PFSK-1 (cell line): Measurements from ENCODE around the gene FER.

Experiments
- FOXP2 ChIP-seq: optimal IDR thresholded peaks from 2 replicates; pipeline ENCODE3; 2011; ENCODE audit warnings: borderline replicate concordance, control low read depth, inconsistent platforms; ENCODE audit not compliant: insufficient read depth; ENCODE audit errors: extremely low read length, extremely low read depth
- POLR2AphosphoS5 ChIP-seq: IDR thresholded peaks from 2 replicates; pipeline ENCODE4 v1.6.1; 2012; ENCODE audit warnings: low read depth, mild to moderate bottlenecking, control low read depth, low read length, moderate library complexity
- SIN3A ChIP-seq: IDR thresholded peaks from 2 replicates; pipeline ENCODE4 v1.6.1; 2012; ENCODE audit warnings: mild to moderate bottlenecking, low read length, moderate library complexity, borderline replicate concordance; ENCODE audit not compliant: insufficient read depth
- TAF1 ChIP-seq: IDR thresholded peaks from 2 replicates; pipeline ENCODE4 v1.6.1; 2012; ENCODE audit warnings: low read length, control low read depth, borderline replicate concordance; ENCODE audit not compliant: insufficient read depth
- TF ChIP-seq, protein P1 (sequence below), 2 experiments: IDR thresholded peaks; 2 replicates each; pipeline versions ENCODE4 v1.6.1 to v1.8.0; 2011 to 2012; ENCODE audit warnings: low read depth in 2 of 2, low read length in 2 of 2, control low read depth in 1 of 2, inconsistent platforms in 1 of 2, mild to moderate bottlenecking in 1 of 2, moderate library complexity in 1 of 2; ENCODE audit not compliant: insufficient read depth in 1 of 2

DNA sequence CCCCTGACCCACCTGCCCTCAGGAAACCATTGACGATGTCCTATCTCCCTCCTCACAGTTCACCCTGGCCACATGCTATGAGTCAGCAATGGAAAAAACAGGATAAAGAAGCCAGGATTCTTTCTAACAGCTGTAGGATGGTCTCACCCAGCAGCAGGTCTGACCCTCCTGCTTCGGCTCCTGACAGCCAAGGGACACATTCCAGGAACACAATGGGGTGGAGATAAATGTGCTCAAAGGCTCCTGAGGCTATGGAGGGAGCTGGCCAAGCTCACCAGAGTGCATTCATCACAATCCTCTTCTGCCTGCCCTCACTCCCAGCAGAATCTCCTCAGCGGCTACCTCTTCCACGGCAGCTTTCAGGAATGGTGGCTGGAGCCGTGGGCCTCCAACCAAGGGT, 491.8 kb downstream of the FER start:
- no peak for TF ChIP-seq POLR2AphosphoS5
- TF ChIP-seq SIN3A = no peak
- TF ChIP-seq, protein P1, sequence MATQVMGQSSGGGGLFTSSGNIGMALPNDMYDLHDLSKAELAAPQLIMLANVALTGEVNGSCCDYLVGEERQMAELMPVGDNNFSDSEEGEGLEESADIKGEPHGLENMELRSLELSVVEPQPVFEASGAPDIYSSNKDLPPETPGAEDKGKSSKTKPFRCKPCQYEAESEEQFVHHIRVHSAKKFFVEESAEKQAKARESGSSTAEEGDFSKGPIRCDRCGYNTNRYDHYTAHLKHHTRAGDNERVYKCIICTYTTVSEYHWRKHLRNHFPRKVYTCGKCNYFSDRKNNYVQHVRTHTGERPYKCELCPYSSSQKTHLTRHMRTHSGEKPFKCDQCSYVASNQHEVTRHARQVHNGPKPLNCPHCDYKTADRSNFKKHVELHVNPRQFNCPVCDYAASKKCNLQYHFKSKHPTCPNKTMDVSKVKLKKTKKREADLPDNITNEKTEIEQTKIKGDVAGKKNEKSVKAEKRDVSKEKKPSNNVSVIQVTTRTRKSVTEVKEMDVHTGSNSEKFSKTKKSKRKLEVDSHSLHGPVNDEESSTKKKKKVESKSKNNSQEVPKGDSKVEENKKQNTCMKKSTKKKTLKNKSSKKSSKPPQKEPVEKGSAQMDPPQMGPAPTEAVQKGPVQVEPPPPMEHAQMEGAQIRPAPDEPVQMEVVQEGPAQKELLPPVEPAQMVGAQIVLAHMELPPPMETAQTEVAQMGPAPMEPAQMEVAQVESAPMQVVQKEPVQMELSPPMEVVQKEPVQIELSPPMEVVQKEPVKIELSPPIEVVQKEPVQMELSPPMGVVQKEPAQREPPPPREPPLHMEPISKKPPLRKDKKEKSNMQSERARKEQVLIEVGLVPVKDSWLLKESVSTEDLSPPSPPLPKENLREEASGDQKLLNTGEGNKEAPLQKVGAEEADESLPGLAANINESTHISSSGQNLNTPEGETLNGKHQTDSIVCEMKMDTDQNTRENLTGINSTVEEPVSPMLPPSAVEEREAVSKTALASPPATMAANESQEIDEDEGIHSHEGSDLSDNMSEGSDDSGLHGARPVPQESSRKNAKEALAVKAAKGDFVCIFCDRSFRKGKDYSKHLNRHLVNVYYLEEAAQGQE (IDR thresholded peaks at IDR 0.05; ENCODE audit: insufficient read depth in 1 of 2, low read depth in 2 of 2, low read length in 2 of 2) = no peak
- TF ChIP-seq TAF1 = no peak
- TF ChIP-seq FOXP2 = no peak
